Transverse colon (tissue), 4 donors: ENCODE data around the gene MDN1.

Experiments
- CTCF ChIP-seq, 5 experiments: fragments of 200-600 bp in 3 of 5; fragments of 450-650 bp in 2 of 5; sonication (generic) in 3 of 5; IDR thresholded peaks; 1 replicate in 2 of 5; 2 replicates in 3 of 5; pipeline ENCODE4 v1.5.1; 2016 to 2017; ENCODE audit warnings: antibody characterized with exemption in 5 of 5, inconsistent platforms in 3 of 5, mild to moderate bottlenecking in 2 of 5, moderate library complexity in 1 of 5
- POLR2A ChIP-seq: fragments of 450-650 bp; IDR thresholded peaks from one replicate; pipeline ENCODE4 v1.6.1; 2016; ENCODE audit warnings: antibody characterized with exemption, mild to moderate bottlenecking, moderate library complexity
- POLR2AphosphoS5 ChIP-seq, 3 donors: sonication (generic); formaldehyde crosslinking; IDR thresholded peaks; one replicate each; pipeline ENCODE4 v1.6.1; 2016; ENCODE audit warnings: antibody characterized with exemption in 3 of 3

GRCh38 chr6:89840538-89840937 lies 20.9 kb upstream of the MDN1 start:
- TF ChIP-seq POLR2A: no peak
- no peak for TF ChIP-seq CTCF (IDR thresholded peaks at IDR 0.05)
- TF ChIP-seq POLR2AphosphoS5 (IDR thresholded peaks at IDR 0.05): no peak
